MM.1S (cell line): ENCODE measurements around the gene LEP.

Source experiments
- CTCF ChIP-seq: fragments of 300-600 bp; sonication (generic); IDR thresholded peaks from 2 replicates; pipeline ENCODE4 v1.5.1; 2016; ENCODE audit warnings: antibody characterized with exemption, low read length, mixed read lengths
- EZH2 ChIP-seq: fragments of 300-600 bp; sonication (generic); optimal IDR thresholded peaks from 2 replicates; pipeline ENCODE3; 2017; ENCODE audit warnings: low read depth, mild to moderate bottlenecking, antibody characterized with exemption, low read length, mixed read lengths

GRCh38 chr7:128197589-128197988 is 43.5 kb upstream of the LEP start:
- no peak for TF ChIP-seq CTCF
- no peak for TF ChIP-seq EZH2
